Keratinocyte (primary cell): ENCODE results near the gene C19orf38.

Source experiments
- EZH2 ChIP-seq: IDR thresholded peaks from one replicate; pipeline ENCODE4 v1.6.1; 2012; ENCODE audit warnings: inconsistent platforms, mild to moderate bottlenecking, low read length, moderate library complexity
- TF ChIP-seq, protein P1 (sequence below), 3 experiments: IDR thresholded peaks in 1 of 3; conservative IDR thresholded peaks in 1 of 3; optimal IDR thresholded peaks in 1 of 3; 2 replicates in 2 of 3; 3 replicates in 1 of 3; pipeline versions ENCODE3 to v1.5.1; 2011; ENCODE audit warnings: low read length in 3 of 3, mild to moderate bottlenecking in 3 of 3, moderate library complexity in 2 of 3, control low read depth in 1 of 3, inconsistent platforms in 1 of 3; ENCODE audit not compliant: insufficient read depth in 2 of 3; ENCODE audit errors: extremely low read depth in 1 of 3

DNA sequence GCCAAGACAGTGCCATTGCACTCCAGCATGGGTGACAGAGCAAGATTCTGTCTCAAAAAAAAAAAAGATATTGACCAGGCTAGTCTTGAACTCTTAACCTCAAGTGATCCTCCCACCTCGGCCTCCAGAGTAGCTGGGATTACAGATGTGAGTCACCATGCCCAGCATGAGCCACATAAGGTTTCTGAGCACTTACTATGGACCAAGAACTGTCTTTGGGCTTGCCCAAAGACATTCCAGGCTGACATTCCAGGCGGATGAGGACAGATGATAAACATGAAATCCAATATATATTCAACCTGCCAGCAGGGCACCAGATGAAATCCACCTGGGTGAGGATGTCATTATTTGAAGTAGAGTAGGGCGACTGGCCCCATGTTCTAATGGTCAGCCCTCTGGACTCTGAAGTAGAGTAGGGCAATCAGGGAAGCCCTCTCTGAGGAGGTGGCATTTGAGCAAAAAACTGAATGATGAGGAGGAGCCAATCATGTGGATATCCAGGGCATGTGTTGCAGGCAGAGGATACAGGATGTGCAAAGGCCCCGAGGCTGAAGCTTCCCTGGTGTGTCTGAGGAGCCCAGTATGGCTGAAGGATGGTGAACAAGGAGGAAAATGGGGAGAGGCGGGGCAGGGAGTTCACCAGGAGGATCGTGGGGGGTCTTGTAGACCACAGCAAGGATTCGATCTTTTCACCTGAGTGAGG, 4.0 kb downstream of the C19orf38 start:
- TF ChIP-seq, protein P1, sequence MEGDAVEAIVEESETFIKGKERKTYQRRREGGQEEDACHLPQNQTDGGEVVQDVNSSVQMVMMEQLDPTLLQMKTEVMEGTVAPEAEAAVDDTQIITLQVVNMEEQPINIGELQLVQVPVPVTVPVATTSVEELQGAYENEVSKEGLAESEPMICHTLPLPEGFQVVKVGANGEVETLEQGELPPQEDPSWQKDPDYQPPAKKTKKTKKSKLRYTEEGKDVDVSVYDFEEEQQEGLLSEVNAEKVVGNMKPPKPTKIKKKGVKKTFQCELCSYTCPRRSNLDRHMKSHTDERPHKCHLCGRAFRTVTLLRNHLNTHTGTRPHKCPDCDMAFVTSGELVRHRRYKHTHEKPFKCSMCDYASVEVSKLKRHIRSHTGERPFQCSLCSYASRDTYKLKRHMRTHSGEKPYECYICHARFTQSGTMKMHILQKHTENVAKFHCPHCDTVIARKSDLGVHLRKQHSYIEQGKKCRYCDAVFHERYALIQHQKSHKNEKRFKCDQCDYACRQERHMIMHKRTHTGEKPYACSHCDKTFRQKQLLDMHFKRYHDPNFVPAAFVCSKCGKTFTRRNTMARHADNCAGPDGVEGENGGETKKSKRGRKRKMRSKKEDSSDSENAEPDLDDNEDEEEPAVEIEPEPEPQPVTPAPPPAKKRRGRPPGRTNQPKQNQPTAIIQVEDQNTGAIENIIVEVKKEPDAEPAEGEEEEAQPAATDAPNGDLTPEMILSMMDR (optimal IDR thresholded peaks at IDR 0.05 in 1 of 3, IDR thresholded peaks at IDR 0.05 in 1 of 3, conservative IDR thresholded peaks at IDR 0.05 in 1 of 3; ENCODE audit: extremely low read depth in 1 of 3, insufficient read depth in 2 of 3, low read length in 3 of 3): no peak
- TF ChIP-seq EZH2: no peak
